Limb (tissue), 2 donors: ENCODE results near the gene PKMYT1.
"Not testable (repeated sequence)": the region's sequence is repeated elsewhere in the genome, so short reads cannot be mapped to it uniquely, and the experiment has no call there.

Experiments
- DNase-seq, 2 donors: peaks; one replicate each; pipeline ENCODE4 v3.0.0-alpha.2; 2016; ENCODE audit errors: extremely low spot score in 2 of 2

The PKMYT1 gene

DNA sequence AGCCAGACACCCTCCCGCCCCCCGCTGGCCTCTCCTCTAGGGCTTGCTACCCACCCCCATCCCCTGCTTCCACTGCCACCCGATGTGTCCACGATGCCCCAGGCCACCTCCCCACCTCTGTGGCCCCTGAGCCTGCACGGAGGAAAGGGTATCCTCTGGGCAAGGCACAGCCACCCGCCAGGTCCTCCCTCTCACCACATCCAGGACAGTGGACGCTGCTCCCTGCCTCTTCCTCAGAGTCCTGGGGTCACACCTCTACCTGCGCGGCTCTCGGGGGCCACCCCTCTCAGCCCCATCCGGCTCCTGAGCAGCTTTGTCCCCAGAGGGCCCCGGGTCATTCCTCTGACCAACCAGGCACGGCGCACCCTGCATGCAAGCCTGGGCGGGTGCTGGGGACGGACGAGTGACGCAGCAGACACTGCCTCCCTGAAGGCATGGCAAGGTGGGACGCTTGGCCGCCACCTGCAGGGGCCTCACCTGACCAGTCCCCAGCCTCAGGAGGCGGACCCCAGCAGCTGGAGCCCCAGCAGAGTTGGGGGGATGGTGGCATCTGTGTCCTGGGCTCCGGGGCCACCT lies 43.7 kb downstream of the PKMYT1 start:
- DNase-seq, result no peak

DNA sequence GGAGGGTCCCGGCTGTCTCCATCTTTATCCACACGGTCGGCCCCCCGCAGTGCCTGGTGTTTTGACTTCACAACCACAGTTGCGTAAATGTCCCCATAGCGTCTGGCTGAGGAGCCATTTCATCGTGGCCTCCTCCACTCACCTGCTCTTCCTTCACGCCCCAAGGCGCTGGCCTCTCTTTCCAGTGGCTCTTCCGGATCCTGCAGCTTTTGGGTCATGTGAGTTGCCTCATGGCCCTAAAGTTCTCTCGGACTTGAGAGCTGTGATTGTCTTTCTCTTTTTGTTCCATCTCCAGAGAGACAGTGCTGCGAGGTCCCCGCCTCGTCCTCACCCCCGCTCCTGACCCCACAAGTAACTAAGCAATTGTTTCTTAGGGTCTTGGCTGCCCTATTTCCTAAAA lies 45.8 kb downstream of the PKMYT1 start:
- DNase-seq, result no peak

DNA sequence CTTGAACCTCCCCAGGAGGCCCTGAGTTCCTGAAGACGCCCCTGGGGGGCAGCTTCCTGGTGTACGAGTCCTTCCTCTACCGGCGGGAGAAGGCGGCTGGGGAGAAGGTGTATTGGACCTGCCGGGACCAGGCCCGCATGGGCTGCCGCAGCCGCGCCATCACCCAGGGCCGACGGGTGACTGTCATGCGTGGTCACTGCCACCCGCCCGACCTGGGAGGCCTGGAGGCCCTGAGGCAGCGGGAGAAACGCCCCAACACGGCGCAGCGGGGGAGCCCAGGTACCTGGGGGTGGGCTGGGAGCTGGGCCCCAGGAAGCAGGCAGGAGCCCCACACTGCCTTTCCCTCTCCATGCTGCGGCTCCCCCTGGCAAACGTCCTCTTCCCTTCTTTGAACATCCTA lies 46.5 kb downstream of the PKMYT1 start:
- no peak for DNase-seq

DNA sequence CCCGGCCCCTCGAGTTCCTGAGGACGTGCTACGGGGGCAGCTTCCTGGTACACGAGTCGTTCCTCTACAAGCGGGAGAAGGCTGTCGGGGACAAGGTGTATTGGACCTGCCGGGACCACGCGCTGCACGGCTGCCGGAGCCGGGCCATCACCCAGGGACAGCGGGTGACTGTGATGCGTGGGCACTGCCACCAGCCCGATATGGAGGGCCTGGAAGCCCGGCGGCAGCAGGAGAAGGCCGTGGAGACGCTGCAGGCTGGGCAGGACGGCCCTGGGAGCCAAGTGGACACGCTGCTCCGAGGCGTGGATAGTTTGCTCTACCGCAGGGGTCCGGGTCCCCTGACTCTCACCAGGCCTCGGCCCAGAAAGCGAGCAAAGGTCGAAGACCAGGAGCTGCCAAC lies 47.1 kb downstream of the PKMYT1 start:
- DNase-seq, result no peak

DNA sequence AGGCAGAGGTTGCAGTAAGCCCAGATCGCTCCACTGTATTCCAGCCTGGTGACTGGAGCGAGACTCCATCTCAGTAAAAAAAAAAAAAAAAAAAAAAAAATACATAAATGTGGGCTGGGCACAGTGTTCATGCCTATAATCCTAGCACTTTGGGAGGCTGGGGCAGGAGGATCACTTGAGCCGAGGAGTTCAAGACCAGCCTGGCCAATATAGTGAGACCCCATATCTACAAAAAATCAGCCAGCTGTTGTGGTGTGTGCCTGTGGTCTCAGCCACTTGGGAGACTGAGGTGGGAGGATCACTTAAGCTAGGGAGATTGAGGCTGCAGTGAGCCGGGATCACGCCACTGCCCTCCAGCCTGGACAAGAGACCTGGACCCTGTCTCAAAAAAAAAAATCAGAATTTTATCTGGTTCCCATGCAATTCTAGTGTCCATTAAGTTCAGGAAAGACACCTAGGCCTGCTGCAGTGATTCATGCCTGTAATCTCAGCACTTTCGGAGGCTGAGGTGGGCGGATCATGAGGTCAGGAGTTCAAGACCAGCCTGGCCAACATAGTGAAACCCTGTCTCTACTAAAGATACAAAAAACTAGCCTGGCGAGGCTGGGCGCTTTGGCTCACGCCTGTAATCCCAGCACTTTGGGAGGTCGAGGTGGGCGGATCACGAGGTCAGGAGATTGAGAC lies 48.9 kb downstream of the PKMYT1 start:
- not testable (repeated sequence) for DNase-seq

DNA sequence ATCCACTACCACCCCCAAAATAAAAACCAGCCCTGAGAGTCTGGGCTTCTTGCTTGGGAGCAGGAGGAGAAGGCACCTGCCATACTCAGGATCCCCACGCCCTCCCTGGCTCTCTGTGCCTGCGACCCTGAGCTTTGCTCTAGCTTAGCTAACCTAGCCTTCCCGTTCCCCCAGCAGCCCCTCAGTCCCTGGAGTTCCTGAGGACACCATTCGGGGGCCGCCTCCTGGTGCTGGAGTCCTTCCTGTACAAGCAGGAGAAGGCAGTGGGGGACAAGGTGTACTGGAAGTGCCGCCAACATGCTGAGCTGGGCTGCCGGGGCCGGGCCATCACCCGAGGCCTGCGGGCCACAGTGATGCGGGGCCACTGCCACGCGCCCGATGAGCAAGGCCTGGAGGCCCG lies 50.0 kb downstream of the PKMYT1 start:
- DNase-seq, result no peak

DNA sequence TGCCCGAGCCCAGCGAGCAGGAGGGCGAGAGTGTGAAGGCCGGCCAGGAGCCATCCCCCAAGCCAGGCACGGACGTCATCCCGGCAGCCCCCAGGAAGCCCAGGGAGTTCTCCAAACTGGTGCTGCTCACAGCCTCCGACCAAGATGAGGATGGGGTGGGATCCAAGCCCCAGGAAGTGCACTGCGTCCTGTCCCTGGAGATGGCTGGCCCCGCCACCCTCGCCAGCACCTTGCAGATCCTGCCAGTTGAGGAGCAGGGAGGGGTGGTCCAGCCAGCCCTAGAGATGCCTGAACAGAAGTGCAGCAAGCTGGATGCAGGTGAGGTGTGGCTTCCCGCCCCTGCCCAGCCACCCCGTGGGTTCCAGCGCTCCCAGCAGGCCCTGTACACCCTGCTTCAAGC lies 50.6 kb downstream of the PKMYT1 start:
- DNase-seq, result no peak

DNA sequence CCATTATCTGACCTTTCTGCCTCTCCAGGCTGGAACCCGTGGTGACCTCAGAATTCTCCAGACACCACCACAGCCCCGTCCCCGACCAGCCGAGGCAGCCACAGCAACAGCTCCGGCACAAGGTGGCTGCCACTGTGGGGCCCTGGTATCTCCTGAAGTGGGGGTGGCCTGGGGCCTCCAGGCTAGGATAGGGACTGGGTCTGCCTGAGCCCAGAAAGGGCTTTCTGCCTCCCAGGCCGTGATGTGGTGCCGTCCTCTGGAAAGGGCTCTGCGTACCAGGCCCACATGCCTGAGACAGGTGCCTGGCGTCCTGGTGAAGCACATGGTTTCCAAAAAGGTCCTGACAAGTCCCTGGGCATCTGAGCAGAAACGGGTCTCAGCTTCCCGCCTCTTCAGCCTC lies 51.5 kb downstream of the PKMYT1 start:
- DNase-seq, result no peak

DNA sequence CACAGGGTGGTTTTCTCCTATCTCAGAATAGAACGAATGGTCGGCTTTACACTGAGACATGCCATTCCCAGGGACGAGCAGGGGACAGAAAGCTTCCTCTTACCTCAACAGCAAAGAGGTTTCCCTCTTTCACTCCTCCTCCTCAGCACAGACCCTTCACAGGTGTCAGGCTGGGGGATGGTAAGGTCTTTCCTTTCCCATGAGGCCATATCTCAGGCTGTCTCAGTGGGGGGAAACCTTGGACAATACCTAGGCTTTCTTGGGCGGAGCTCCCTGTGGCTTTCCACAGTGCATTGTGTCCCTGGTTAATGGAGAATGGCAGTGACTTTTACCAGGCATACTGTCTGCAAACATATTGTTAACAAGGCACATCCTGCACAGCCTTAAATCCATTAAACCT lies 52.1 kb downstream of the PKMYT1 start:
- DNase-seq, result not testable (repeated sequence)

DNA sequence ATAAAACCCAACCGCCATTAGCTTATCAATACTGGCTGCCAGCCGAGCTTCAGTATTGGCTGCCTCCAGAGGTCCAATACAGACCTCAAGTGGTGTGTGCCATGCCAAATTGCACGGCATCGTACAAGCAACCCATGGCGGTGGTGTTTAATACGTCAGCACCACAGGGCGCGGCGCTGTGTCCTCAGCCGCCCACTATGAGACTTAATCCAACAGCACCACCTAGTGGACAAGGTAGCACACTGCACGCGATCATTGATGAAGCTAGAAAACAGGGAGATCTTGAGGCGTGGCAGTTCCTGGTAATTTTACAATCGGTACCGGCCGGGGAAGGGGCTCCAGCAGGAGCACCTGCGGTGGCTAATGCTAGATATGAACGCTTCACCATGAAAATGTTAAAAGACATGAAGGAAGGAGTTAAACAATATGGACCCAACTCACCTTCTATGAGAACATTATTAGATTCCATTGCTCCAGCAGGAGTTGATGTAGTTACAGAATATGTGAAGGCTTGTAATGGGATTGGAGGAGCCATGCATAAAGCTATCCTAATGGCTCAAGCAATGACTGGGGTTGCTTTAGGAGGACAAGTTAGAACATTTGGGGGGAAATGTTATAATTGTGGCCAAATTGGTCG lies 53.1 kb downstream of the PKMYT1 start:
- DNase-seq, result peak; percentile 83 to 86

DNA sequence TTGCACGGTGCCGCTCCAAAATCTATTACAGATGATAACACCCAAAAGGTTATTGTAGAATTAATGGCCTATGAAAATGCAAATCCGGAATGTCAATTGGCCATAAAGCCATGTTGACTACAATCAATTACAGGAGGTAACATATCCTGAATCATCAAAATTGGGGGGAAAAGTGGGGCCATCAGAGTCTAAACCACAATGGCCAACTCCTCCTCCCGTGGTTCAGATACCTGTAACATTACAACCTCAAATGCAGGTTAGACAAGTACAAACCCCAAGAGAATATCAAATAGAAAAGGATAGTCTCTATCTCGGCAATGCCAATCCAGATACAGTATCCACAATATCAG lies 53.6 kb downstream of the PKMYT1 start:
- no peak for DNase-seq

DNA sequence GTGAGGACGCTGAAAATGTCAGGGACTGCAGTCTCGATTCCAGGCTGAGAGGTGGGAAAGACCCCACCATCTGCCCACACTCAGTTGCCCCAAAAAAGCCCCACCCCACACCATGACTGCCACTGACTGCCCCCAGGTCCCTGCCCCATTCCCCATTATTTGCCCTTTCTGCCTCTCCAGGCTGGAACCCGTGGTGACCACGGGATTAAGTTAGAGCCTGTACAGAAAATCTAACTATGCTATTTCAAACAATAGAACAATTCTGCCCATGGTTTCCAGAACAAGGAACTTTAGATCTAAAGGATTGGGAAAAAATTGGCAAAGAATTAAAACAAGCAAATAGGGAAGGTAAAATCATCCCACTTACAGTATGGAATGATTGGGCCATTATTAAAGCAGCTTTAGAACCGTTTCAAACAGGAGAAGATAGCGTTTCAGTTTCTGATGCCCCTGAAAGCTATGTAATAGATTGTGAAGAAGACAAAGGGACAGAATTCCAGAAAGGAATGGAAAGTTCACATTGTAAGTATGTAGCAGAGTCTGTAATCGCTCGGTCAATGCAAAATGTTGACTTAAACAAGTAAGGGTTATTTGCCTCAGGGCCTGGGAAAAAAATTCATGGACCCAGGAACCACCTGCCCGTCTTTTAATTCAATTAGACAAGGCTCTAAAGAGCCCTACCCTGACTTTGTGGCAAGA lies 54.1 kb downstream of the PKMYT1 start:
- DNase-seq, result peak in 1 of 2 donors; percentile 29

DNA sequence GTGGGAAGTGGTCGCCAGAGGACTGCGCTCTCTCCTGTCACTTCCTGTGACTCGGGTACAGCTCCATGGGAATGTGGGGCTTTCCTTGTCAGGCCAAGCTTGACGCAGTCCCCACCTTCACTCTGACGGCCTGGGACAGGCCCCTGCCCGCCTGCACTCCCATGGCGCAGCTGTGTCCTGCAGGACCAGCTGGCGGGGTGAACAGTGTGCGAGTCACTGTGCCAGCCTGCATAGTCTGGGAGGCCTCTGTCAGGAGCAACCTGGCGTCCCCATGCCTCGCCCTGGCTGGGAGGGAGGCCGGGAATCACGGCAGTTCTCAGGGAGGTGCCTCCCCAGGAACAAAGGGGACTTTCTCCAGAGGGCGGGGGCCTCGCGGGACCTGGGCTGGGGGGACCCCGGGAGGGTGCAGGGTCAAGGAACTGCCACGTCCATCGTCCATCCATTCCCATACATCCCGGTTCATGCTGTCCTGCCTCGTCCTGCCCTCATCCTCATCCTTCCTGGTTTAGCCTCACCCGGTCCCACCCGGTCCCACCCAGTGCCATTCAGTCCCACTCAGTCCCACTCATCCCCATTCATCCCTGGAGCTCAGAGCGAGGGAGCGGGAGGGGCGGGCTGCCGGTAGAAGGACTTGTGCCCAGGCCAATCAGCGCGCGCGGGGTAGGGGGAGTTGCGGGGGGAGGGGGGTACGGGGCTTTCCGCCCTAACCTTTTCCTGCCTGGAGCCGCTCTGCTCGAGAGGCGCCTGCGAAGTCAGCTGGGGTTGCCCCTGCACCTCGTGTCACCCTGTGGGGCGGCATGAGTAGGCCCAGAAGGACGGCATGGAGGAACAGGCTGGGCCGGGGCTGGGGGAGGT lies 55.1 kb downstream of the PKMYT1 start:
- peak in 1 of 2 donors; percentile 59 for DNase-seq

DNA sequence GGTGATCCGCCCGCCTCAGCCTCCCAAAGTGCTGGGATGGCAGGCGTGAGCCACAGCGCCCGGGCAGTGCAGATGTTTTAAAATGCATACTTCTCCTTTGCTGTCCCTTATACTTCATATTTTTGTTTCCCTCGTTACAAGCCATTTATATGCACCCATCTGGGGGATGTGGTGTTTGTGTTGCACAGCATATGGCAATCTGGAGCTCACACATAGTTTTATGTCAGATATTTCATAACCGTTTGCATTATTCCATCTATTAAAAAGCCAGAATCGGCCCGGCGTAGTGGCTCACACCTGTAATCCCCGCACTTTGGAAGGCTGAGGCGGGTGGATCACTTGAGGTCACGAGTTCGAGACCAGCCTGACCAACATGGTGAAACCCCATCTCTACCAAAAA lies 56.8 kb downstream of the PKMYT1 start:
- no peak for DNase-seq
